Liver (tissue), 3 donors: ENCODE results near the gene HDAC10.

Experiments used
- EGR1 ChIP-seq, 2 donors: IDR thresholded peaks; 2 replicates each; pipeline ENCODE4 v1.6.1; 2016 to 2018; ENCODE audit warnings: antibody characterized with exemption in 2 of 2, low read depth in 2 of 2
- FOXA1 ChIP-seq: IDR thresholded peaks from 2 replicates; pipeline ENCODE4 v1.6.1; 2016; ENCODE audit warnings: antibody characterized with exemption
- JUND ChIP-seq, 2 donors: IDR thresholded peaks; 2 replicates each; pipeline ENCODE4 v1.6.1; 2016; ENCODE audit warnings: antibody characterized with exemption in 2 of 2
- NR2F2 ChIP-seq: IDR thresholded peaks from 2 replicates; pipeline ENCODE4 v1.6.1; 2016; ENCODE audit warnings: antibody characterized with exemption
- RAD21 ChIP-seq, 2 donors: IDR thresholded peaks; 2 replicates each; pipeline ENCODE4 v1.6.1; 2016; ENCODE audit warnings: antibody characterized with exemption in 2 of 2, mild to moderate bottlenecking in 2 of 2
- REST ChIP-seq: IDR thresholded peaks from 2 replicates; pipeline ENCODE4 v1.6.1; 2016; ENCODE audit warnings: antibody characterized with exemption, mild to moderate bottlenecking
- RXRA ChIP-seq, 2 donors: IDR thresholded peaks; 2 replicates each; pipeline ENCODE4 v1.6.1; 2017 to 2018; ENCODE audit warnings: antibody characterized with exemption in 2 of 2, mild to moderate bottlenecking in 1 of 2
- TAF1 ChIP-seq: conservative IDR thresholded peaks from 2 replicates; pipeline ENCODE4 v1.6.1; 2016; ENCODE audit warnings: antibody characterized with exemption, mild to moderate bottlenecking
- TF ChIP-seq, protein P1 (sequence below): fragments of 150-350 bp; IDR thresholded peaks from 2 replicates; pipeline ENCODE4 v1.5.1; 2017; ENCODE audit warnings: improper control_type of control experiment, low read depth, low read length; ENCODE audit not compliant: missing input control
- TF ChIP-seq, protein P2 (sequence below): IDR thresholded peaks from 2 replicates; pipeline ENCODE4 v1.6.1; 2016; ENCODE audit warnings: antibody characterized with exemption
- donor health status: healthy.
- donor health status: healthy.

GRCh38 chr22:50253941-50254340 lies 2.9 kb upstream of the HDAC10 start:
- no peak for TF ChIP-seq EGR1 (IDR thresholded peaks at IDR 0.05; ENCODE audit: low read depth in 2 of 2)
- TF ChIP-seq, protein P1, sequence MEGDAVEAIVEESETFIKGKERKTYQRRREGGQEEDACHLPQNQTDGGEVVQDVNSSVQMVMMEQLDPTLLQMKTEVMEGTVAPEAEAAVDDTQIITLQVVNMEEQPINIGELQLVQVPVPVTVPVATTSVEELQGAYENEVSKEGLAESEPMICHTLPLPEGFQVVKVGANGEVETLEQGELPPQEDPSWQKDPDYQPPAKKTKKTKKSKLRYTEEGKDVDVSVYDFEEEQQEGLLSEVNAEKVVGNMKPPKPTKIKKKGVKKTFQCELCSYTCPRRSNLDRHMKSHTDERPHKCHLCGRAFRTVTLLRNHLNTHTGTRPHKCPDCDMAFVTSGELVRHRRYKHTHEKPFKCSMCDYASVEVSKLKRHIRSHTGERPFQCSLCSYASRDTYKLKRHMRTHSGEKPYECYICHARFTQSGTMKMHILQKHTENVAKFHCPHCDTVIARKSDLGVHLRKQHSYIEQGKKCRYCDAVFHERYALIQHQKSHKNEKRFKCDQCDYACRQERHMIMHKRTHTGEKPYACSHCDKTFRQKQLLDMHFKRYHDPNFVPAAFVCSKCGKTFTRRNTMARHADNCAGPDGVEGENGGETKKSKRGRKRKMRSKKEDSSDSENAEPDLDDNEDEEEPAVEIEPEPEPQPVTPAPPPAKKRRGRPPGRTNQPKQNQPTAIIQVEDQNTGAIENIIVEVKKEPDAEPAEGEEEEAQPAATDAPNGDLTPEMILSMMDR, result no peak
- TF ChIP-seq RAD21 (IDR thresholded peaks at IDR 0.05), result no peak
- no peak for TF ChIP-seq TAF1
- no peak for TF ChIP-seq FOXA1
- no peak for TF ChIP-seq REST
- TF ChIP-seq RXRA (IDR thresholded peaks at IDR 0.05), result no peak
- TF ChIP-seq, protein P2, sequence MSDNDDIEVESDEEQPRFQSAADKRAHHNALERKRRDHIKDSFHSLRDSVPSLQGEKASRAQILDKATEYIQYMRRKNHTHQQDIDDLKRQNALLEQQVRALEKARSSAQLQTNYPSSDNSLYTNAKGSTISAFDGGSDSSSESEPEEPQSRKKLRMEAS, result no peak
- no peak for TF ChIP-seq JUND (IDR thresholded peaks at IDR 0.05)
- TF ChIP-seq NR2F2, result no peak
